Measurements from ENCODE around the gene RCBTB2.
"Not testable (repeated sequence)": the region's sequence is repeated elsewhere in the genome, so short reads cannot be mapped to it uniquely, and the experiment has no call there.

Gene RCBTB2

DNA sequence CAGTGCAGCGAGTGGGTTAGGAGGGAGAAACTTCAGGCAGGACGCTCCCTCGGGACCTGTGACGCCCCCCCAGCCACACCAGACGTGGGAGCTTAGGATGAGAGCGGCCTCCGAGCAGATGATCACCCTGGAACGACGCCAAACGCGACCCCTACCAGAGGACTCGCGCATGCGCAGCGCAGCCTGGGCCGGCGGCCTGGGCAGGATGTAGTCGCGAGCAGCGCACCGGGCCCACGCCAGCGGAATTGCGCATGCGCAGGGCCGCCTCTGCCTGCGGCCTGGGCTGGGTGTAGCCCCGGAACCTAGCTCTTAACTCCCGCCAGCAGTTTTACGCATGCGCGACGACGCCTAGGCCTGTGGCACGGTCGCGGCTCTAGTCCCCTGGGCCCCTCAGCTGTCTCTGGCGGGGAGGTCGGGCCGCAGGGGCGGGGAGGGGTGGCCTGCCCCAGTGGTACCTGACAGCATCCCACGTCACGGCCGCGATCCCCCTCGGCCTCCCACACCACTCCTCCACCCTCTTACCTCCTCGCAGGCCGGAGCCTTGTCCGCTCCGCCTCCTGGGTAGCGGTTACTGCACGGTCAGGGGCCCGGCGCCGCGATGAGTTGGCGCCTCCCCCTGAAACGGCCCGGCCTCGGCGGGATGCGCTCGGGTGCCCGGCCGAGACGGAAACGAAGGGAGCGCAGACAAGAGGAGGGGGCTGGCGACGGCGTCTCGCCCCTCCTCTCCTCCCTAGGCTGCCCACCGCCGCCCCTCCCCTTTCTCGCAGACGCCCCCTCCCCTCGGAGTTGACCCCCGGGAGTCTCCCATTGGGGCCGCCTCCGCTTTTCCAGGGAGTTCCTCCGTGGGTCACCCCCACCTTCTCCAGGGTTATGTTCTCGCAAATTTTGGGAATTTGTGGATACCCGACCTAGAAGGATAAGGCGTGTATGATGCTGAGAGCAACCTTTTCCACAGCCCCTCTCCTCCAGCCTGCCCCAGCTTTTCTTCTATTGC lies at the start of gene RCBTB2:
Gene RCBTB2 (minus strand): TSS at position 575 of the 994 bp plus-strand sequence. CDS start 11,141 bp downstream, outside the sequence.
- peak; percentile 70 for DNase-seq

DNA sequence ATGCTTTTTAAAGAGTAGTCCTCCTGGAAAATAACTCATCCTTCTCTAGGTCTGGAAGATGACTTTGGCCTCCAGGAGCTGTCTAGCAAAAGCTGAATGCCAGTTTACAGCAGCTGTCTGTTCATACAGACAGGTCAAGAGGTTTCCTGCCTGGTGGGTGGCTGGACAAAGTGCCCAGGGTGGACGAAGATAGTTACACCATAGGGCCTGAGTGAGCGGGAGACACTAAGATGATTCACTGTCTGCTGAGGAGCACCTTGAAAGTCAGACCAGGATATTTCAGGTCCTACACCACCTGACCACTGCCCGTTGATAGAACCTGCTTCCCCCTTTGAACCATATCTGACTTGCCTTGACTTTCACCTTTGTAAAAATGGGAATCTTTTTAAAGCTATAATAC lies 49.2 kb upstream of the RCBTB2 start:
- DNase-seq = no peak

DNA sequence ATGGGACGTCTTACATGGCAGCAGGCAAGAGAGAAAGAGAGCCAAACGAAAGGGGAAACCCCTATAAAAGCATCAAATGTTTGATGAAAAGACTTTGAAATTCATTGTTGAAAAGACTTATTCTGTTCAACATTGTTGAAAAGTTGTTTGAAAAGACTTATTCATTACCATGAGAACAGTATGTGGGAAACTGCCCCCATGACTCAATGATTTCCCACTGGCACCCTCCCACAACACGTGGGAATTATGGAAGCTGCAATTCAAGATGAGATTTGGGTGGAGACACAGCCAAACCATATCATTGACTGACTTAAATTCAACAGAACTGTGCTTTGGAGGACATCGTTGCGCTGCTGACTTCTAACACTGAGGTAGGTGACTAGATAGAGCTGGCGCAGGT lies 48.0 kb upstream of the RCBTB2 start:
- DNase-seq = no peak

DNA sequence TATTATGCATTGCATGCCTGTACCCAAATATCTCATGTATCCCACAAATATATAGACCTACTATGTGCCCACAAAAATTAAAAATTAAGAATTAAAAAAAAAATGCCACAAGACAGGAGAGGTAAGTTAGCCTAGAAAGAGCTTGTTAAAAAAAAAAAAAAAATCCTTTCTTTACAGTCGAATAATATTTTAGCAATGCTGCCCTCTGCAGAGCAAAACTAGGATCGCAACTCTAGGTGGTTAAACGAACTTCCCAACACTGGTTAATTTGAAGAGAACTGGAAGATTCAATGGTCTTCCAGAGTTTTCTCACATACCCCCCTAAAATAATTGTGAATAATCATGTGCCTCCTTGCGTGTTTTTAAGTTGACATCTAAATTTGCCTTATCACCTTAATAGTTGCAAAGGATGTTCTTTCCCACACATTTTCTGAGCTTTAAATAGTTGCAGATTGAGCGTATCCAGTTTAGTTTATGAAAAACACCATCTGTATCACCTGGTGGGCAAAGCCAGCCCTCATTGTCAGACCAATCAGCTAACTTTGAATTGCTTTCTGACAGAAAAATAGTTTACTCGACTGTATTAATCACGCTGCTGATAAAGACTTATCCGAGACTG lies 47.4 kb upstream of the RCBTB2 start:
- DNase-seq = no peak

DNA sequence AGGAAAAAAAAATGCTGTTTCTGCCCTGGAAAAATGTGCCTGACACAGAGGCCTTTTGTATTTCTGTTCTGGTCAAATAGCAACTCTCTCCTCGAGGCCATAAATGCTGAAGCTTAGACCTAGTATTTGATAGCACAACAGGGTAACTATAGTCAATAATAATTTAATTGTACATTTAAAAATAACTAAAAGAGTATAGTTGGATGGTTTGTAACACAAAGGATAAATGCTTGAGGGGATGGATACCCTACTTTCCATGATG lies 47.0 kb upstream of the RCBTB2 start:
- DNase-seq = not testable (repeated sequence)

DNA sequence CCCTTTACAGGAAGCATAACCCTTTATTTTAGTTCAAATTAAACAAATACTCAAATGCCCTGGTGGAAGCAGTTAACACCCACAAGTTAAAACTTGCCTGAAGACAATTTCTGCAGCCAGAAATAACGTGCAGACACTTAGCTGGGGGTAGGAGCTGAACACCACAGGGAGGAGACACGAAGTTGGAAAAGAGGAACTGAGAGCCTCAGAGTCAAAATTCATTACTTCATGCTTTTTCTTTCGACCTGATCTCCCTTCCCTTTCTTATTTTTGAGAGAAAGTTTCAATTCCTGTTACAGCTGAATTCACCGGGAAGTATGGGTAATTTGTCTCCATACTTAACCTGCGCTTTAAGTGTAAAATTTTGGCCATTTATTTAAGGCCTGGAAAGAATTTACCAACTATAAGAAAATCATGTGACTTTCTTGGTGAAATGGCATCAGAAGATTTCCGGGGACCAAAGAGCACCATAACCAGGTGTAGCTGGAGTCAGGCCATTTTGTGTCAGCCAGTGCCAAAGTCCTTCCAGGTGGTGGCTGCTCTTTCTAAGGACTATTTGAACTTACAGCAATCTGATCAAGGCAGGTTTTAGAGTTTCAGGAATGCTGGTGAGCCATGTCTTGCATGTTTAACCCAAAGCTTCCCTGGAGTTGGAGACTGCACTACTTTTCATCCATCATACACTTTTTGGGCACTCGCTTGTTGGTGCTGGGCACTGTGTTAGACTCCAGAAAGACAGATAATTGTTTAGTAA lies 46.5 kb upstream of the RCBTB2 start:
- DNase-seq = no peak

DNA sequence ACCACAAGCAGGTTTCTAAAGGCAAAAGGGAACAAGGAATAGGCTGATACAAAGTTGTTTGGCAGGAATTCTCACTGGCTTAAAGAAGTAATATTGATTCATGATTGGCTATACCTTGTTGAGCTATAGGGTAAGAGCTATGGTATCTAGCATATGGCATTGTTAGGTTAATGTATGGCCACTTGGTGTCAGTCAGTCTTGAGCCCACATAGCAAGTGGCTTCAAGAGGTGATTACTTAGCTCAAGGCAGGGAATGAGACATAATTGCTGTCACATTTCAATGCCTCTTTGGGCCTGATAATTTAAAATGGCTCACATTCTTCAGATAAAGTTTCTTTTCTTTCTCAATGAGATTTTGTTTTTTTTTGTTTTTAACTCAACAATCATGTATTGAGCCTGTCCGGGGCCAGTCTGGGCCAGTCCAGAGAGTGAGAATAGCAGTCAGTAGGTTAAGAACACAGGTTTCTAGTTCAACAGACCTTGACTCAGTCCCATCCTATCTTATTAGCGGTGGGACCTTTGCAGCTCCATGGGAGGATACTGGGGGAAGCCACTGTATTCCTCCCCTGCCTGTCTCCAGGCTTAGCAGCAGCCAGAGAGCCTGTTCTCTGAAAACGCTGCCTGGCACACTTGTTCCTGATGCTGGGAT lies 45.8 kb upstream of the RCBTB2 start:
- no peak for DNase-seq

DNA sequence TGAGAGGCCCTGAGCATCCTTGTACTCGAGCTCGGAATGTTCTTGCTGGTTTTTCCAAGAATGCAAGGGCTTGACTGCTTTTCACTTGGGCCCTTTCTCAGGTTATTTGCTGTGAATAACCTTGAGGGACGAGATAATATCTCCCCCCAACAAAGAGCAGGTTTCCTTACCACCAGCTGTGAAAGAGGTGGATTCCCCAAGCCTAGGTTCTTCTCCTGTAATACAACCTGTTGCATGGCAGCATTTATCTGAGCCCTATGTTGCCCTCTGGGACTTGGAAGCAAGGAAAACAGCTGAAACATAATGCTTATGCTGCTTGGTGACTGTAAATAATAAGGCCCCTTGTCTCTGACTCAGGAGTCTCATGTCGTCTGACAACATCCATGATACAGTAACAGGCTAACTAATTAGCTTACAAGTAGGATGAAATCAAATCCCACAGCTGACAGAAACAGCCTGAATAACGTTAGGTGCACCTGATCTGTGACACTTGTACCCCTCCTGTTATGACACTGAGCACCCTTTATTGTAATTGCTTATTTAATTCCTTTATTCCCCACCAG lies 43.6 kb upstream of the RCBTB2 start:
- DNase-seq = no peak

DNA sequence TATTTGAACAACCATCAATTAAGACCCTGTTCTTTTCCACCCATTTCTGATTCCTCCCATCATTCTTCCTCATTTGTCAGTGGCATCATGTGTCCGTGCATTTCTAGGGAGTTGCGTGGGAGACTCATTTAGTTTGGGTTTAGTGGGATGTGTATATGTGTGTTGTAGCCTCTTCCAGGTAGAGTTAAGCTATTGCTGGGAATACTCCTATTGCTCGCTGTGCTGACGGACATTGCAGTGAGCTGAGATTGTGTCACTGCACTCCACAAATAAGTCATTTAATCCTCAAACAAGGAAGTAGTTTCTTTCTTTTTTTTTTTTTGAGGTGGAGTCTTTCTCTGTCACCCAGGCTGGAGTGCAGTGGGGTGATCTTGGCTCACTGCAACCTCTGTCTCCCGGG lies 42.2 kb upstream of the RCBTB2 start:
- DNase-seq = no peak

DNA sequence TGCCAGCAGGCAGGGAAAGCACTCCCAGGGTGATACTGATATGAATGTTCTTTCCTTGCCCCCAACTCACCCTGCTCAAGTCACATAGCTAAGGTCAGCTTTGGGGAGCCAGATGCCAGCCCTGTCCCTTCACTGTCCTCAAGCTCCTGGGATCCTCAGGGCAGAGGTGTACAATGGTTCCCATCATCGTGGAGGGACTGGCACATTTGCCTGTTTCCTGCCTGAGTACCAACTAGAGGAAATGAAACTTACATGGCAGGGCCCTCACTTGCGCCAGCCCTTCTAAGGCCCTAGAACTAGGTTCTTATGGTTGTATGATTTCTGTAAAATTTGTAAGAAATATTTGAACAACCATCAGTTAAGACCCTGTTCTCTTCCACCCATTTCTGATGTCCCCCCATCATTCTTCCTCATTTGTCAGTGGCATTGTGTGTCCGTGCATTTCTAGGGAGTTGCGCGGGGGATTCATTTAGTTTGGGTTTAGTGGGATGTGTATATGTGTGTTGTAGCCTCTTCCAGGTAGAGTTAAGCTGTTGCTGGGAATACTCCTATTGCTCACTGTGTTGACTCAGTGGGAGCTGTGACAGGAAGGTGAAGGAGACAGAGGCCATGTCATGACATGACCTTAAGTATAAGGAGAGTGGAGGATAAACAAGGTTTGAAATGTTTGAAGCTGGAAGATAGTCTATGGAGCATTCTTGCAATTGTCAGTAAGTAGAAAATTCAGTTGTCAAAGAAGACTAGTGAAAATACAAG lies 41.3 kb upstream of the RCBTB2 start:
- no peak for DNase-seq

DNA sequence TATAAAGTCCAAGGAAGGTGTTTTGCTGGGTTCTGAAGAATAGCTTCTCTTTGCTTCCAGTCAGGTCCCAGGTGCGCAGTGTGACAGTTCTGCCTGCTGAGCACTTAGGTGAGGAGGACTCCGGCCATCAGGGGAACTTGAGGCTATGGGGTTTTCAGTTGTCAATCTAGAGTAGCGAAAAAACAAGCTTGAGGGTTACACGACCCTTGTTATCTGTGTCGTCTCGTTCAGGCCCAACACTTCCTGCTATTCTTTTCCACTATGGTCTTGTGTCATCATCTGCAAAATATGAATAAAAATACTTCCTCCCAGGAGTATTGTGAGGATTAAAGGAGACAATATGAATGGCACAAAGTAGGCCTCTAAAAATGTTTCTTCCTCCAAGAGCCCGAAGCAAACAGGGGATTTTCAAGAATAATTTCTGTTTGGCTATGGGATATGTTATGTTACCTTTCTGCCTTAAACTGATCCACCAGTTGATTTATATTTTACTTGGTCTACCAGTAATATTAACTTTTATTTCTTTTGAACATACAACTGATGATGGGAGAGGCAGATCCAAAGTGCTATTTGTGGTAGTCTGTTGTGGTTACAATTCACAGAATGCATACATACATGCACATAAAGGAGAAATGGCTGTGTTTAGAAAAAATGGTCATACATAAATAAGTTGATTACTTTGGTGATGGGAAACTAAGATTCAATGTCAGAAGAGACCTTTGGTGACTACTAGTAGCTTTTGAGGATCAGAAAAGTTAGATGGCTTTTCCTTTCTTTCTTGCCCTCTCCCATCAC lies 40.5 kb upstream of the RCBTB2 start:
- no peak for DNase-seq

DNA sequence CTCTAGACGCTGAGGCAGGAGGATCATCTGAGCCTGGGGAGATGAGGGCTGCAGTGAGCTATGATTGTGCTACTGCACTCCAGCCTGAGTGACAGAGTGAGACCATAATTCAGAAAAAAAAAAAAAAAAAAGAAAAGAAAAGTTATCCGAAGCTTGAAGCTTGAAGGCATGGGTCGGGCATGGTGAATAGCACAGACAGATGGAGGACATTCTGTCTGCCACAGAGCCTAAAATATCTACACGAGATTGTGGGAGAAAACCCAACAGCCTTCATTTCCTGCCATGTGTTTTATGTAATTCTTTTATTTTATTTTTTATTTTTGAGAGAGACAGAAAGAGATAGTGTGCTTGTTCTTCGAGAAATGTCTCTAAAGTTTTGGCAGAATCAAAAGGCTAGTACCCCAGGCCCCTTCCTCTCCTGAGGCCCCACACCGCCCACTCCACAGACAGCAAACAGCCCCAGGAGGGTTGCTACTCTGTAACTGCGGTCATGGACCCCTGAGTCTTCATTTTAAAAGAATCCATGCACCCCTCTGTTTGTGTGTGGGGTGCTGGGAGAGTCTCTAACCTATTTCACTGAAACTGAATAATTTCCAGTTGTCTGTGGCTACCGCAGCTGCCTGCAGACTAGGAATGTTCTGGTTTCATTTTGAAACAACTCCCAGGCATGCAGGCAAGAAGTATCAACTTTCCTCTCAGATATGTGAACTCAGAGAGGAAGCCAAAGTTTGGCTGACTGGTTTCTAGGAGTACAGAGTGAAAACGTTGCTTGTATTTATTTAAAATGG lies 38.4 kb upstream of the RCBTB2 start:
- DNase-seq = no peak

DNA sequence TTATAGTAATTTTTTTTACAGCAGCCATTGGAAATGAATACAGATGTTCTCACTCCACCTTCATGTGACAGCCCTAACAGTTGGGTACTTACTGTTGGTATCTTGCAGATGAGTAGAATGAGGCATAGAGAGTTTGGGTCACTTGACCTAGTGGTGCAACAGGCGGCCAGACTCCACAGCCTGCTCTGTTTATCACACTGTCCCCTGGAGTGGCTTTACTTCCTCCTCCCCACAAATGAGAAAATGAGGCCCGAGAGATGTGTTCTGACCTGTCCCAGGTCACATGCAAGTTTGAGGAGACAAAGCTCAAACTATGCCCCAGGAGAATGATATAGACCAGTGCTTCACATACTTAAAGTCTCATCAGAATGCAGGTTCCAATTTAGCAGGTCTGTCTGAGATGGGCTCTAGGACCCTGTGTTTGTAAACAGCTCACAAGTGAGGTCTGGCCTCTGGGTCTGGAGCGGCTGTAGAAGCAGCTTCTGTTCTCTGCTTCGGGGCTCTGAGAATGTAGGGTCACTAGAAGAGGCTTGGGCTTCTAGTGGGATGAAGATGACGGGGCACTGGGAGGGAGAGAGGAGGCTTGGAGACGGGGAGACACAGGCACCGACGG lies 37.4 kb upstream of the RCBTB2 start:
- DNase-seq = no peak

DNA sequence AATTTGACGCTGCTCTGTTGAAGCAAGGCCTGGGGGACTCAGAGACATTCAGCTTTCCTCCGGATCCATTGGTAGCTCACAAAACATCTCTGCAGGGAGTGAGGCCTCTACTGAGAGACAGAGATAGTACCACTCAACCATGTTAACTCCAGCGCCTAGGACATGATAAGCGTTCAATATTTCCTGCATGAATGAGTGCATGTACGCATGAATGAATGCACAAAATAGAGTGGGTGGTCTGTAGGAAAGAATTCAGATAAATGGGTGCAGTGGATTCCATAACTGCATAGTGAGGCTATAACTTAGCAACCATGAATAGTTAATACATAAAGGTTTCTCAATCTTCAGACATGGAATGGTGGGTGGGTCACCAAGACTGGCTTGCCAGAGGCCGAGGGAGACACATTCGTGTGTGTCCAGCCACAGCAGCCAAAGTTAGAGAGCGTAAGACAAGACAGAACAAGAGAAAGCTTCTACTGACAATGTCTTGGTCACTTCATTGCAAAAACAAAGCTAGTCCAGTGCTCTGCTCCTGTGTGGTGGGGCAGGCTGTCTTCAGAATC lies 36.3 kb upstream of the RCBTB2 start:
- DNase-seq = no peak

DNA sequence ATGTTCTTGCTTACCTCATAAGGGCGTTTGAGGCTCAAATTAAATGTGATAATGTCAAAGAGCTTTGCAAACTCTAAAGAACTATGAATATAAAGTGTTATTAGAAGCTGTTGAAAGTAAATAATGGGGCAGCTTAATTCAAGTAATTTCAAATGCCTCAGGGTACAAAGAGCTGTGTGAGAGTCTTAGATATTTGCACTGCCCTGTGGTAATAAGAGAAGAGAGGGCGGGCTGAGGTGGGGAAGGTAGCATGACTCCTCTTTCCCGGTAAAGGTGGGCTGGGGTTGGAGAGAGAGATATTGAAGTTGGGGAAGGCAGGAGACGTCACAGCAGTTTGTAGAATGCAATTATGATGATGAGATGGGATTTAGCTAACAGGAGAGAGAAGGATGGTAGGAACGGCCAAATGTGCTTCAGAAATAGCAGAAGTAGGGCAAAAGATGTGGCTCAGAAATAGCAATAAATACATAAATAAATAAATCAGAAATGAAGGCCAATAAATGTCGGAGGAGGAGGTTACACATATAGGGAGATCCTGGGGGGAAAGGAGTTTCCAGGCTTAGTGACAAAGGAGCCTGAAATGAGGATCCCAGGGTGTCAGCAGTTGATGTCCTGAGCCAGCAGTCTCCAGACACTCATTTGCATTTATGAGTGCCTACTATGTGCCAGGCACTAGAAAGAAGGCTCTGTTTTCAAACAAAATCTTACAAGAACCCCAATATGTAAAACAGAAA lies 35.7 kb upstream of the RCBTB2 start:
- DNase-seq = no peak

DNA sequence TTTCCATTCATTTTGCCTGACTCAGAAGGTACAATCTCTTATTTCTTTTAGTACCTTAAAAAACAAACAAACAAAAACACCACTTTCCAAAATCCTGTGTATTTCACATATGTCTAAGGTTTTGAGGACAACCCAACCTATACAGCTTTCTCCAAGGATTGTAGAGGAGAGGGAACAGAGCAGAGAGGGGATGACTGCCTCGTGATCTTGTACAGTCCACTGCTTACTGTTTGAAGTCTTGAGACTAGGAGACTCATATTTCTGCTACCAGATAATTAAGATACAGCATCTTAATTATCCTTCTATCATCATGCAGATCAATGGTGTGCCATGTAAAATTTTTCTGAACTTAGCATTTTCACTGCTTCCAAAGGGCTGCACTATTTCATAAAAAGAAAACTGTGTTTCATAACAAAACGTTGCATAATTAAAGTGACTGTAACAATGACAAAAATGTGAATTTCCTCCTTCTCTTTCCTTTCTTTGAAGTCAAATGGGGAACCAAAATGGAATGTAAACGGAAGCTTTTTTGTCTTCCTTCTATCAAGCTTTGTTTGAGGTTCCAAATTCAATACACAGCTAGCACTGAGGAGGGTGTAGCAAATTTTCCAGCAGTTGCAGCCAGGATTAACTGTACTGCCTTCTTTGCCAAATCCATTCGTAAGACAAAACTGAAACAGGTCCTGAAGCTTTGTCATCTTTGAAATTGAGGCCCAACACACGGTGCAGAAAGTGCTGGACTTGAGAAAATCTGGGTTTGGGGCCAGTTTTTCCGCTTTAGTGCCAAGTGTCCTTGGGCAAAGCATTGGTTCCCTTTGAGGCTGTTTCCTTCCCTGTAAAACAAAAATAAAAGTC lies 34.9 kb upstream of the RCBTB2 start:
- DNase-seq = no peak

DNA sequence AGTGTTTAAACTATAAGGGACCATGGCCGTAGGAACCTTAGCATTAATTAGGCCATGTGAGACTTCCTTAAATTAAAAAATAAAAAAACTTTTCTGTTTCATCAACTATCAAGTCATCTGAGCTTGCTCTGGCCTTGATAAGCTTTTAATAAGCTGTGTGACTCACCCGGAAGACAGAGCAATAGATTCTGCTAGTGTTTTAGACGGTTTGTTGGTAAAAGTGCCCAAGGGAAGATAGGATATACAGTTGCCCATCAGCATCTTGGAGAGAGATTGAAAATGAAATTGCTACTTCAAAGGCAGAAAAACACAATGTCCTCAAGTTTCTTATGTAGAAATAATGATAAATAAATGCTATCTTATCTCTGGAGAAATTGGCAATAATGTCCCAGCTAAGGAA lies 31.2 kb upstream of the RCBTB2 start:
- DNase-seq = no peak

DNA sequence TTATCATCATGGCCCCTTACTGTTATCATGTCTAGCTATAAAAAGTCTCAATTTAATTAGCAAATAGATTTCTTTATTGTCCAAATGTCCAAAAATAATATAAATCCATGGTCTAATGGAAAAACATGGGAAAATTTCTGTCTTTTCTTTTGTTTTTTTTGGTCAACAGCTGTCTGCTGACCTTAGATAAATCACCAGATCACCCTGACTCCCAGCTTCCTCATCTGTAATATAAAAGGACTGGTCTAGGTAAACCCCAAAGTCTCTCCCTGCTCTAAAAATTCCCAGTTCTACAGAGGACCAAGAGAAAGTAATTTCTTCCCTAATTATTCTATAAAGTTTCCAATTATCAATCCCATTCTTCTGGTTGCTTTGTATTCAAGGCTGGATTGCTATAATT lies 30.7 kb upstream of the RCBTB2 start:
- no peak for DNase-seq

All from NCI-H187 treated with DMSO at 0.1 percent for 48 hours (cell line).